Vagina (tissue), 2 donors: Measurements from ENCODE around the gene PSMC5.

ENCODE experiments used
- CTCF ChIP-seq, 3 experiments: fragments of 450-650 bp in 2 of 3; fragments of 200-600 bp in 1 of 3; sonication (generic) in 1 of 3; IDR thresholded peaks; one replicate each; pipeline ENCODE4 v1.5.1; 2017 to 2019; ENCODE audit warnings: antibody characterized with exemption in 3 of 3, mild to moderate bottlenecking in 2 of 3, moderate library complexity in 2 of 3
- POLR2A ChIP-seq, 2 donors: fragments of 450-650 bp; IDR thresholded peaks; one replicate each; pipeline ENCODE4 v1.6.1; 2017; ENCODE audit warnings: antibody characterized with exemption in 2 of 2, mild to moderate bottlenecking in 2 of 2, moderate library complexity in 2 of 2
- POLR2AphosphoS5 ChIP-seq, 2 donors: sonication (generic); formaldehyde crosslinking; IDR thresholded peaks; one replicate each; pipeline ENCODE4 v1.9.0; 2017; ENCODE audit warnings: antibody characterized with exemption in 2 of 2, mild to moderate bottlenecking in 2 of 2, low read depth in 1 of 2; ENCODE audit not compliant: insufficient read depth in 1 of 2

- TF ChIP-seq CTCF (IDR thresholded peaks at IDR 0.05) (no peak), POLR2AphosphoS5 (IDR thresholded peaks at IDR 0.05; ENCODE audit: insufficient read depth in 1 of 2, low read depth in 1 of 2) (no peak), POLR2A (IDR thresholded peaks at IDR 0.05) (no peak)
Measured at GRCh38 chr17:63819585-63820537, 7.4 kb upstream of the PSMC5 start.
